Liver (tissue), 9 donors: ENCODE data around the gene YEATS2. TPM values are rescaled to one million over a fixed set of nuclear protein-coding genes. Genes with fewer than 3 reads are reported as not detected.

Experiments used
- DNase-seq: peaks from one replicate; pipeline ENCODE4 v3.0.0-alpha.2; 2017; ENCODE audit warnings: low spot score
- H3K27ac ChIP-seq, 2 donors: one replicate each; pipeline ENCODE4 v1.7.0; 2013; ENCODE audit warnings: inconsistent platforms in 2 of 2, low read length in 2 of 2, control low read depth in 1 of 2, low read depth in 1 of 2, mild to moderate bottlenecking in 1 of 2
- H3K27me3 ChIP-seq, 4 donors: one replicate each; pipeline versions ENCODE4 v1.6.1 to v1.7.0; 2013; ENCODE audit warnings: low read length in 3 of 4, inconsistent platforms in 1 of 4, mild to moderate bottlenecking in 1 of 4, moderate library complexity in 1 of 4; ENCODE audit not compliant: control insufficient read depth in 4 of 4, insufficient read depth in 4 of 4
- H3K36me3 ChIP-seq, 4 donors: one replicate each; pipeline versions ENCODE4 v1.6.1 to v1.7.0; 2013; ENCODE audit warnings: low read length in 3 of 4, mild to moderate bottlenecking in 3 of 4, low read depth in 1 of 4, moderate library complexity in 1 of 4; ENCODE audit not compliant: control insufficient read depth in 4 of 4, insufficient read depth in 3 of 4
- H3K4me1 ChIP-seq, 4 donors: one replicate each; pipeline versions ENCODE4 v1.6.1 to v1.7.0; 2013; ENCODE audit warnings: low read length in 3 of 4, mild to moderate bottlenecking in 3 of 4, moderate library complexity in 1 of 4; ENCODE audit not compliant: control insufficient read depth in 4 of 4, insufficient read depth in 4 of 4
- H3K4me3 ChIP-seq, 3 donors: one replicate each; pipeline versions ENCODE4 v1.6.1 to v1.7.0; 2013; ENCODE audit warnings: low read length in 3 of 3, control low read depth in 1 of 3, low read depth in 1 of 3, mild to moderate bottlenecking in 1 of 3
- H3K9ac ChIP-seq, 2 donors: one replicate each; pipeline ENCODE4 v1.7.0; 2013; ENCODE audit warnings: low read length in 2 of 2, mild to moderate bottlenecking in 2 of 2, moderate library complexity in 2 of 2, control low read depth in 1 of 2, low read depth in 1 of 2
- H3K9me3 ChIP-seq, 4 donors: one replicate each; pipeline versions ENCODE4 v1.6.1 to v1.7.0; 2013; ENCODE audit warnings: low read length in 3 of 4; ENCODE audit not compliant: control insufficient read depth in 4 of 4
- EGR1 ChIP-seq, 2 donors: IDR thresholded peaks; 2 replicates each; pipeline ENCODE4 v1.6.1; 2016 to 2018; ENCODE audit warnings: antibody characterized with exemption in 2 of 2, low read depth in 2 of 2
- FOXA1 ChIP-seq: IDR thresholded peaks from 2 replicates; pipeline ENCODE4 v1.6.1; 2016; ENCODE audit warnings: antibody characterized with exemption
- FOXA2 ChIP-seq: IDR thresholded peaks from 2 replicates; pipeline ENCODE4 v1.6.1; 2016; ENCODE audit warnings: antibody characterized with exemption
- GABPA ChIP-seq, 2 donors: IDR thresholded peaks in 1 of 2; conservative IDR thresholded peaks in 1 of 2; 2 replicates each; pipeline ENCODE4 v1.6.1; 2016; ENCODE audit warnings: antibody characterized with exemption in 2 of 2, mild to moderate bottlenecking in 1 of 2, moderate library complexity in 1 of 2
- HNF4A ChIP-seq, 2 donors: conservative IDR thresholded peaks; 2 replicates each; pipeline ENCODE4 v1.6.1; 2016; ENCODE audit warnings: antibody characterized with exemption in 2 of 2, mild to moderate bottlenecking in 2 of 2
- JUND ChIP-seq, 2 donors: IDR thresholded peaks; 2 replicates each; pipeline ENCODE4 v1.6.1; 2016; ENCODE audit warnings: antibody characterized with exemption in 2 of 2
- RAD21 ChIP-seq, 2 donors: IDR thresholded peaks; 2 replicates each; pipeline ENCODE4 v1.6.1; 2016; ENCODE audit warnings: antibody characterized with exemption in 2 of 2, mild to moderate bottlenecking in 2 of 2
- RXRA ChIP-seq, 2 donors: IDR thresholded peaks; 2 replicates each; pipeline ENCODE4 v1.6.1; 2017 to 2018; ENCODE audit warnings: antibody characterized with exemption in 2 of 2, mild to moderate bottlenecking in 1 of 2
- SP1 ChIP-seq: IDR thresholded peaks from 2 replicates; pipeline ENCODE4 v1.6.1; 2018; ENCODE audit warnings: antibody characterized with exemption, mild to moderate bottlenecking
- TAF1 ChIP-seq: conservative IDR thresholded peaks from 2 replicates; pipeline ENCODE4 v1.6.1; 2016; ENCODE audit warnings: antibody characterized with exemption, mild to moderate bottlenecking
- YY1 ChIP-seq: IDR thresholded peaks from 2 replicates; pipeline ENCODE4 v1.6.1; 2016; ENCODE audit warnings: antibody characterized with exemption, mild to moderate bottlenecking
- WGBS: extraction: QIAGEN DNeasy Blood & Tissue Kit; methylation state at CpG from one replicate; pipeline ENCODE4 v1.1.7; 2013; 5-methylcytosine and 5-hydroxymethylcytosine counted together
- polyA plus RNA-seq, 2 donors: library from polyadenylated mRNA; stranded (reverse) in 1 of 2; unstranded in 1 of 2; fragments of 200-250 nt in 1 of 2; fragments of >200 nt in 1 of 2; fragmentation: Nextera tagmentation in 1 of 2; extraction: Ambion mirVana in 1 of 2; gene quantifications; one replicate each; pipeline versions ENCODE4 v1.2.1 to v1.2.3, GENCODE V29; 2013 to 2015
- total RNA-seq, 2 donors: library from RNA; depleted of rRNA; stranded (reverse); fragments of >200 nt; gene quantifications; one replicate each; pipeline ENCODE4 v1.2.3, GENCODE V29; 2014
- TF ChIP-seq, protein P1 (sequence below): IDR thresholded peaks from 2 replicates; pipeline ENCODE4 v1.6.1; 2016; ENCODE audit warnings: antibody characterized with exemption
- TF ChIP-seq, protein P2 (sequence below): IDR thresholded peaks from 2 replicates; pipeline ENCODE4 v1.6.1; 2016; ENCODE audit warnings: antibody characterized with exemption, mild to moderate bottlenecking
- TF ChIP-seq, protein P3 (sequence below): IDR thresholded peaks from 2 replicates; pipeline ENCODE4 v1.6.1; 2016; ENCODE audit warnings: antibody characterized with exemption
- TF ChIP-seq, protein P4 (sequence below): IDR thresholded peaks from 2 replicates; pipeline ENCODE4 v1.6.1; 2016; ENCODE audit warnings: antibody characterized with exemption
- donor health status: healthy.
- donor health status: healthy.
- donor health status: healthy.
- donor health status: healthy.
- donor health status: healthy.

The YEATS2 gene
- total and polyA plus RNA-seq, 4 donors: 1.5 to 9.4 (median 4.9) TPM

DNA sequence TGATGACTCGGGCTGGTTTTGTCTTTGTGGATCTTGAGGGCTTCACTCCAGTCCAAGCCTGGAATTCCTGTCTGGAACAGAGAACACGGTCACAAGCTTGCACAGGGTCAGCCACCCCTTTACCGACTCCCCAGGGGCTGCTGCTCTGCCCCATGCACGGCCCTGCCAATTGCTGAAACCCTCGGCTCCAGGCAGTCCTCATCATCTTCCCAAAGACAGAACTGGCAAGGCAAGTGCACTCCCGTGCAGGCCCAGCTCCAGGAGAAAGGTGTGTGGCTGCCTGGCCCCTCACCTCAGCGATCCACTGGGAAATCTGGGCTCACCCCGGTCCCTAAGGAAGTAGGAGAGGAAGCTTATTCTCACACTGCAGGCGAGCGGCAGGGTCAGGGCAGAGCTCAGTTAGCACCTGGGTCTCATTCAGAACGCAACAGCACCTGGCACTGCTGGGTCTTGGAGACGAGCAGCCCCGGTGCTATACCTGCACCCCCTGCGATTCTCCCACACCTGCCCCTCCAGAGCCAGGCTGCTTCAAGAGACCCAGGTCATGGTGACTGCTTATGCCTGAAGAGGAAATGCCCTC lies 120.5 kb downstream of the YEATS2 start:
- H3K4me3 ChIP-seq: no peak overlapping the region
- no peak overlapping the region for H3K9ac ChIP-seq
- no peak for TF ChIP-seq FOXA2
- TF ChIP-seq GABPA (IDR thresholded peaks at IDR 0.05 in 1 of 2, conservative IDR thresholded peaks at IDR 0.05 in 1 of 2): no peak
- no peak for TF ChIP-seq JUND (IDR thresholded peaks at IDR 0.05)
- TF ChIP-seq, protein P1, sequence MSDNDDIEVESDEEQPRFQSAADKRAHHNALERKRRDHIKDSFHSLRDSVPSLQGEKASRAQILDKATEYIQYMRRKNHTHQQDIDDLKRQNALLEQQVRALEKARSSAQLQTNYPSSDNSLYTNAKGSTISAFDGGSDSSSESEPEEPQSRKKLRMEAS: no peak
- TF ChIP-seq, protein P2, sequence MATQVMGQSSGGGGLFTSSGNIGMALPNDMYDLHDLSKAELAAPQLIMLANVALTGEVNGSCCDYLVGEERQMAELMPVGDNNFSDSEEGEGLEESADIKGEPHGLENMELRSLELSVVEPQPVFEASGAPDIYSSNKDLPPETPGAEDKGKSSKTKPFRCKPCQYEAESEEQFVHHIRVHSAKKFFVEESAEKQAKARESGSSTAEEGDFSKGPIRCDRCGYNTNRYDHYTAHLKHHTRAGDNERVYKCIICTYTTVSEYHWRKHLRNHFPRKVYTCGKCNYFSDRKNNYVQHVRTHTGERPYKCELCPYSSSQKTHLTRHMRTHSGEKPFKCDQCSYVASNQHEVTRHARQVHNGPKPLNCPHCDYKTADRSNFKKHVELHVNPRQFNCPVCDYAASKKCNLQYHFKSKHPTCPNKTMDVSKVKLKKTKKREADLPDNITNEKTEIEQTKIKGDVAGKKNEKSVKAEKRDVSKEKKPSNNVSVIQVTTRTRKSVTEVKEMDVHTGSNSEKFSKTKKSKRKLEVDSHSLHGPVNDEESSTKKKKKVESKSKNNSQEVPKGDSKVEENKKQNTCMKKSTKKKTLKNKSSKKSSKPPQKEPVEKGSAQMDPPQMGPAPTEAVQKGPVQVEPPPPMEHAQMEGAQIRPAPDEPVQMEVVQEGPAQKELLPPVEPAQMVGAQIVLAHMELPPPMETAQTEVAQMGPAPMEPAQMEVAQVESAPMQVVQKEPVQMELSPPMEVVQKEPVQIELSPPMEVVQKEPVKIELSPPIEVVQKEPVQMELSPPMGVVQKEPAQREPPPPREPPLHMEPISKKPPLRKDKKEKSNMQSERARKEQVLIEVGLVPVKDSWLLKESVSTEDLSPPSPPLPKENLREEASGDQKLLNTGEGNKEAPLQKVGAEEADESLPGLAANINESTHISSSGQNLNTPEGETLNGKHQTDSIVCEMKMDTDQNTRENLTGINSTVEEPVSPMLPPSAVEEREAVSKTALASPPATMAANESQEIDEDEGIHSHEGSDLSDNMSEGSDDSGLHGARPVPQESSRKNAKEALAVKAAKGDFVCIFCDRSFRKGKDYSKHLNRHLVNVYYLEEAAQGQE: no peak
- TF ChIP-seq SP1: no peak
- no peak for TF ChIP-seq RXRA (IDR thresholded peaks at IDR 0.05)
- TF ChIP-seq, protein P3, sequence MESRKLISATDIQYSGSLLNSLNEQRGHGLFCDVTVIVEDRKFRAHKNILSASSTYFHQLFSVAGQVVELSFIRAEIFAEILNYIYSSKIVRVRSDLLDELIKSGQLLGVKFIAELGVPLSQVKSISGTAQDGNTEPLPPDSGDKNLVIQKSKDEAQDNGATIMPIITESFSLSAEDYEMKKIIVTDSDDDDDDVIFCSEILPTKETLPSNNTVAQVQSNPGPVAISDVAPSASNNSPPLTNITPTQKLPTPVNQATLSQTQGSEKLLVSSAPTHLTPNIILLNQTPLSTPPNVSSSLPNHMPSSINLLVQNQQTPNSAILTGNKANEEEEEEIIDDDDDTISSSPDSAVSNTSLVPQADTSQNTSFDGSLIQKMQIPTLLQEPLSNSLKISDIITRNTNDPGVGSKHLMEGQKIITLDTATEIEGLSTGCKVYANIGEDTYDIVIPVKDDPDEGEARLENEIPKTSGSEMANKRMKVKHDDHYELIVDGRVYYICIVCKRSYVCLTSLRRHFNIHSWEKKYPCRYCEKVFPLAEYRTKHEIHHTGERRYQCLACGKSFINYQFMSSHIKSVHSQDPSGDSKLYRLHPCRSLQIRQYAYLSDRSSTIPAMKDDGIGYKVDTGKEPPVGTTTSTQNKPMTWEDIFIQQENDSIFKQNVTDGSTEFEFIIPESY: no peak
- TF ChIP-seq, protein P4, sequence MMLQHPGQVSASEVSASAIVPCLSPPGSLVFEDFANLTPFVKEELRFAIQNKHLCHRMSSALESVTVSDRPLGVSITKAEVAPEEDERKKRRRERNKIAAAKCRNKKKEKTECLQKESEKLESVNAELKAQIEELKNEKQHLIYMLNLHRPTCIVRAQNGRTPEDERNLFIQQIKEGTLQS: no peak
- TF ChIP-seq TAF1: no peak
- TF ChIP-seq EGR1 (IDR thresholded peaks at IDR 0.05; ENCODE audit: low read depth in 2 of 2): no peak
- TF ChIP-seq FOXA1: no peak
- TF ChIP-seq RAD21 (IDR thresholded peaks at IDR 0.05): no peak
- TF ChIP-seq YY1: no peak
- peaks cover 0 to 6% (median 0%) of the 10 kb centered on the region in 4 donors for H3K36me3 ChIP-seq
- no peak for DNase-seq
- no peaks in the 10 kb centered on the region for H3K9me3 ChIP-seq
- WGBS: 92% methylated on average over 14 of the region's 14 CpGs
- no peaks in the 10 kb centered on the region for H3K27me3 ChIP-seq
- no peak overlapping the region for H3K27ac ChIP-seq
- H3K4me1 ChIP-seq: no peaks in the 10 kb centered on the region

DNA sequence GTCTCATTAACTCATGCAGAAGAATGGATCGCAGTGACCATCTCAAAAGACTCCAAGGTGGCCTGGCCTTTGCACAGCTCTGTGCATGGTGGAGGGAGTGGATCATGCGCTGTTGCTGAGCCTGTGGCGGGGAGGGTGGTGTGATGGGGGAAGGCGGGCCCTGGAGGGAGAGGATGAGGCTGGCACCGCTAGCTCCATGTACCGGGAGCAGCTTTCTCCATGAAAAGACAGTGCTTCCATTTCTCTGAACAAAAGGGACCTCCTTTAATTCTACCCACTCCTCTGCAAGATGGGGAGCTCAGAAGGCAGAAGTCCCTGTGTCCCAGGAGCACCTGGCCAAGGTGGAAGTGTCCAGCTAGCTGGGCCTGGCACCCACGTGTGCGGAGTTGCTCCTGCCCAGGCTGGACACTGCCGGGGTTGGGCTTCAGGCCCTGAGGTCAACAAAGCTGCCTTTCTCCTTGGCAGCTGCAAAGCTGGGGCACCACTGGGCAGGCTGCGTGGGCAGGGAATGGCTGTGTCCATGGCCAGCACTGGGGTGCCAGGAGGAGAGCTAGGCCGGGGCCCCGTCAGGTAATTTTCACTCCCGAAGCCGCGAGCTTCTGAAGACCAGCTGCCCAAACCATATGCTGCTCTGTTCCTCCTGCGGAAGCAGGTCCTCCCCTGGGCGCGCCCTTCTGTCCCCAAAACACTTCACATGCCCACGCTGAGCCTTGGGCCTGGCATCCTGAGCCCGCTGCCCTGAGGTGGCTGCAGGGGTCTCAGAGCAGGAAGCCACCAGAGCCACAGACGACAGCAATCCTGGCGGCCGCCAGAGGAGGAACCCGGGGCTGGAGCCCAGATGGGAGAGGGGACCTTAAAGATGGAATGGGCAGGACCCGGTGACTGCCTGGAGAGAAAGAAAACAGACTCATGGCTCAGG lies 121.4 kb downstream of the YEATS2 start:
- Histone ChIP-seq H3K27ac (no peak overlapping the region), H3K4me1 (no peaks in the 10 kb centered on the region), H3K9ac (no peak overlapping the region), H3K36me3 (peaks cover 0 to 6% (median 0%) of the 10 kb centered on the region in 4 donors), H3K27me3 (no peaks in the 10 kb centered on the region), H3K9me3 (no peaks in the 10 kb centered on the region), H3K4me3 (no peak overlapping the region)
- TF ChIP-seq, protein P3: no peak
- TF ChIP-seq HNF4A (conservative IDR thresholded peaks at IDR 0.05) (no peak), RAD21 (IDR thresholded peaks at IDR 0.05) (no peak), GABPA (IDR thresholded peaks at IDR 0.05 in 1 of 2, conservative IDR thresholded peaks at IDR 0.05 in 1 of 2) (no peak), SP1 (no peak), FOXA1 (no peak)
- DNase-seq: no peak
- WGBS: 94% methylated on average over 25 of the region's 25 CpGs
